Testis (tissue), 3 donors: ENCODE measurements around the gene NTN4. TPM values are rescaled to one million over a fixed set of nuclear protein-coding genes. Genes with fewer than 3 reads are reported as not detected.

Experiments
- DNase-seq: peaks from one replicate; pipeline ENCODE4 v3.0.0-alpha.2; 2019
- H3K27ac ChIP-seq, 2 donors: fragments of 200-600 bp; sonication (generic); one replicate each; pipeline ENCODE4 v1.5.1; 2019
- H3K27me3 ChIP-seq: fragments of 200-600 bp; sonication (generic); one replicate; pipeline ENCODE4 v1.5.1; 2019
- H3K36me3 ChIP-seq: fragments of 200-600 bp; sonication (generic); one replicate; pipeline ENCODE4 v1.5.1; 2017; ENCODE audit warnings: low read depth; ENCODE audit errors: missing control alignments
- H3K4me1 ChIP-seq: fragments of 200-600 bp; sonication (generic); one replicate; pipeline ENCODE4 v1.5.1; 2019
- H3K4me3 ChIP-seq, 2 donors: fragments of 200-600 bp; sonication (generic); one replicate each; pipeline ENCODE4 v1.5.1; 2017 to 2019
- H3K9me3 ChIP-seq: fragments of 200-600 bp; sonication (generic); one replicate; pipeline ENCODE4 v1.5.1; 2017
- POLR2A ChIP-seq: fragments of 450-650 bp; IDR thresholded peaks from one replicate; pipeline ENCODE4 v1.6.1; 2017; ENCODE audit warnings: antibody characterized with exemption, mild to moderate bottlenecking, moderate library complexity
- WGBS, 2 donors: methylation state at CpG; one replicate each; pipeline ENCODE4 v1.1.5; 2018; 5-methylcytosine and 5-hydroxymethylcytosine counted together
- intact Hi-C: fragments of 100-400 bp; cut with DNase I; formaldehyde crosslinking; loops from one replicate; pipeline ENCODE4 v1.15.1; 2023; ENCODE audit warnings: low total_unique reads
- polyA plus RNA-seq: library from polyadenylated mRNA; stranded (reverse); fragments of 350-450 nt; fragmentation: Illumina TruSeq; extraction: RNeasy Lipid Tissue Mini Kit (QIAGEN cat#74804); gene quantifications from one replicate; pipeline ENCODE4 v1.2.3, GENCODE V29; 2014; ENCODE audit warnings: low read depth, low replicate concordance; ENCODE audit not compliant: insufficient read depth
- total RNA-seq, 2 donors: library from RNA; depleted of rRNA; stranded (reverse); fragments of >200 nt; gene quantifications; one replicate each; pipeline ENCODE4 v1.2.3, GENCODE V29; 2016
- TF ChIP-seq, protein P1 (sequence below), 3 experiments: fragments of 450-650 bp in 2 of 3; fragments of 200-600 bp in 1 of 3; sonication (generic) in 1 of 3; IDR thresholded peaks; one replicate each; pipeline ENCODE4 v1.5.1; 2016 to 2019; ENCODE audit warnings: antibody characterized with exemption in 3 of 3, mild to moderate bottlenecking in 2 of 3, moderate library complexity in 1 of 3

Gene NTN4
- total and polyA plus RNA-seq, 3 donors from 2014 or later = 15.9 to 84.9 (median 43.8) TPM

DNA sequence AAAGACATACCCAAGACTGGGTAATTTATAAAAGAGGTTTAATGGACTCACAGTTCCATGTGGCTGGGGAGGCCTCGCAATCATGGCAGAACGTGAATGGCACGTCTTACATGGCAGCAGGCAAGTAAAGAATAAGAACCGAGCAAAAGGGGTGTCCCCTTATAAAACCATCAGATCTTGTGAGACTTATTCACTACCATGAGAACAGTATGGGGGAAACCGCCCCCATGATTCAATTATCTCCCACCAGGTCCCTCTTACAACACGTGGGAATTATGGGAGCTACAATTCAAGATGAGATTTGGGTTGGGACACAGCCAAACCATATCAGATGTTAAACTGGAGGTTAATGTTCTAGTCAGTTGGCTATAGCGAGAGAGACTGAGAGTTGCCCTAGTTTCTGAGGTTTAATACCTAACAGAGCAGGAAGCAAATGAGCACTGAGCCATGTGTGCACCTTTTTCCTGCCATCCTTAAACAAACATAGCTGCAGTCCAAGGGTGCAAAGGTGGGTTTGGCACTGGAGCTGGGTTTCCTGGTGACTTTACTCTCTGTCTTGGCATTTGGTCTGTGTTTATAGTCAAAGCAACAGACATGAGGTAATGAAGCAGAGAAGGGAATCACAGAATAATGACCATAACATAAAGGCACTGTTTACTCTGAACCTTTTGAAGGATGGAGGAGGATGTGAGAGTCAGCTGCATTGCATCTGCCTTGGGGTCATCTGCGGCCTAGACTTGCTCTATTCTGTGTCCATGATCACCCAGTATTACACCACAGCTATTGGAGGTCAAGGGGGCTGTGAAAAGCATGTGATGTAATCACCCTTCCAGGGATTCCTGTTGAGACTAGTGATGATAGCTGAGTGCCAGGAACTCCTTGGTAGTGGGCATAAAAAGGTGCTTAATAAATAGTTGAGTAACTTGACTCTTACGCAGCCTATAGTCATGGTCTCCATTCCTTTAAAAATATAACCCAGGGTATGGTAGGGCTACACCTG, 155.6 kb downstream of the NTN4 start:
- Histone ChIP-seq H3K9me3 (no peaks in the 10 kb centered on the region), H3K27ac (no peak overlapping the region), H3K27me3 (no peaks in the 10 kb centered on the region), H3K4me3 (no peak overlapping the region), H3K36me3 (no peaks in the 10 kb centered on the region), H3K4me1 (peaks cover 5% of the 10 kb centered on the region)
- 69 to 84% methylated on average over 9 of the region's 9 CpGs for WGBS, 2 donors
- no peak for DNase-seq
- TF ChIP-seq POLR2A = no peak
- TF ChIP-seq, protein P1, sequence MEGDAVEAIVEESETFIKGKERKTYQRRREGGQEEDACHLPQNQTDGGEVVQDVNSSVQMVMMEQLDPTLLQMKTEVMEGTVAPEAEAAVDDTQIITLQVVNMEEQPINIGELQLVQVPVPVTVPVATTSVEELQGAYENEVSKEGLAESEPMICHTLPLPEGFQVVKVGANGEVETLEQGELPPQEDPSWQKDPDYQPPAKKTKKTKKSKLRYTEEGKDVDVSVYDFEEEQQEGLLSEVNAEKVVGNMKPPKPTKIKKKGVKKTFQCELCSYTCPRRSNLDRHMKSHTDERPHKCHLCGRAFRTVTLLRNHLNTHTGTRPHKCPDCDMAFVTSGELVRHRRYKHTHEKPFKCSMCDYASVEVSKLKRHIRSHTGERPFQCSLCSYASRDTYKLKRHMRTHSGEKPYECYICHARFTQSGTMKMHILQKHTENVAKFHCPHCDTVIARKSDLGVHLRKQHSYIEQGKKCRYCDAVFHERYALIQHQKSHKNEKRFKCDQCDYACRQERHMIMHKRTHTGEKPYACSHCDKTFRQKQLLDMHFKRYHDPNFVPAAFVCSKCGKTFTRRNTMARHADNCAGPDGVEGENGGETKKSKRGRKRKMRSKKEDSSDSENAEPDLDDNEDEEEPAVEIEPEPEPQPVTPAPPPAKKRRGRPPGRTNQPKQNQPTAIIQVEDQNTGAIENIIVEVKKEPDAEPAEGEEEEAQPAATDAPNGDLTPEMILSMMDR (IDR thresholded peaks at IDR 0.05) = no peak
- intact Hi-C loops = no loop called here

DNA sequence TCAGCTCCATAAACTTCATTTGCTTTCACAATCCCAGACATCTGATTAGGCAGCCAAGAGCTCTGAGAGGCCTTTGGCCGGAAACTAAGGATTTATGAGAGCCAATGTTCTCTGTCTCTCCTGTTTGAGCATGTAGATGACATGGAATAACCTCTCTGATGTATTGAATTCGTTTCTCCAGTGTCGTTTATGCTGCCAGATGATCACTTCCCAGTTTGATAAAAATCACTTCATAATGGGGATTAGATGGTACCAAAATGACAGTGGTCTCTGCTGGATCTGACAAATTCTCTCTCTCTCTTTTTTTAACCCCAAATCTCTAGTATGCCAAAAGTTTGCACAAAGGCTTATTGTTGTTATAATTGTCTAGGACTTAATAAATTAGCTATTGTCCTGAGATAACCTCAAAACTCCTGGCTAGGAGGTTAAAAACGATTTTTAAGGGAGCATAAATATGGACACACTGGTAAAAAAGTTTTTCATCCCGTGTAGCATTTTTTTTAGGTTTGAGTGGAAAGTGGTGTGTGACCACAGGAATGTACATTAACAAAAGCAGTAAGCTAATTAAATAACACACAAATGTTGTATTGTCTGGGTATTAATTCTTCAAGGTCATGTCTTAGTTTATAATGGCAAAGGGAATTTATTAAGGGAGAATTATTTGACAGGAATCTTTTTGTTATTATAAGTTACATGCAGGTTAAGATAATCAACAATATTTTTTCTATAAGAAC, 156.7 kb downstream of the NTN4 start:
- no peak for DNase-seq
- no peaks in the 10 kb centered on the region for H3K27me3 ChIP-seq
- TF ChIP-seq, protein P1 (IDR thresholded peaks at IDR 0.05) = no peak
- no peak for TF ChIP-seq POLR2A
- no peak overlapping the region for H3K27ac ChIP-seq
- no peaks in the 10 kb centered on the region for H3K36me3 ChIP-seq
- H3K9me3 ChIP-seq = no peaks in the 10 kb centered on the region
- WGBS, 2 donors = 39 to 45% methylated on average over 5 of the region's 5 CpGs
- H3K4me3 ChIP-seq = no peak overlapping the region
- intact Hi-C loops = no loop called here
- H3K4me1 ChIP-seq = peaks cover 10% of the 10 kb centered on the region

DNA sequence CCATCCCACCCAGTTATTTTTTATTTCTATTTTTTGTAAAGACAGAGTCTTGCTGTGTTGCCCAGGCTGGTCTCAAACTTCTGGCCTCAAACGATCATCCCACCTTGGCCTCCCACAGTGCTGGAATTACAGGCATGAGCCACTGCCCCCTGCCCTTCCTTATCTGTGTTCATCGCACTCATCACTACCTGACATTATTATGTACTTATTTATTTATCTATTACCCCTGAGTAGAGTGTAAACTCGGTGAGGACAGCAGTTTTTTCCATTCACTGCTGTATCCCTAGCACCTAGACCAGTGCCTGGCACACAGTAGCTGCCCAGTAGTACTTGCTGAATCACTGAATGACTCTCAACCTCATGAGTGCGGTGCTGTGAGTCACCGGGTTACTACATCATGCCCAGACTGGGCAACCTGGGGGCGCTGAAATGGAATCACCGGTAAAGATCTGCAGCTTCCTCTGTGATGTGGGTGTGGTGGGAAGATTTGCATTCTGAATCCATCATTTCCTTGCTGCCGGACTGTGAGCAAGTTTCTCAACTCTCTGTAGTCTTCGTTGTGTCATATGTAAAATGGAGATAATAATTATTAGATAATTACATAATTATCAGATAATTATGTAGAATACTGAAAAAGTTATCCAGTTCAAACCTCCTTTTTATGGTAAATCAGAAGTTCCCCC, 157.4 kb downstream of the NTN4 start:
- no peaks in the 10 kb centered on the region for H3K36me3 ChIP-seq
- intact Hi-C loops = no loop called here
- 85 to 87% methylated on average over 9 of the region's 9 CpGs for WGBS, 2 donors
- peaks cover 10% of the 10 kb centered on the region for H3K4me1 ChIP-seq
- no peak overlapping the region for H3K4me3 ChIP-seq
- no peak overlapping the region for H3K27ac ChIP-seq
- TF ChIP-seq, protein P1 (IDR thresholded peaks at IDR 0.05) = no peak
- TF ChIP-seq POLR2A = no peak
- DNase-seq = no peak
- no peaks in the 10 kb centered on the region for H3K27me3 ChIP-seq
- H3K9me3 ChIP-seq = no peaks in the 10 kb centered on the region

DNA sequence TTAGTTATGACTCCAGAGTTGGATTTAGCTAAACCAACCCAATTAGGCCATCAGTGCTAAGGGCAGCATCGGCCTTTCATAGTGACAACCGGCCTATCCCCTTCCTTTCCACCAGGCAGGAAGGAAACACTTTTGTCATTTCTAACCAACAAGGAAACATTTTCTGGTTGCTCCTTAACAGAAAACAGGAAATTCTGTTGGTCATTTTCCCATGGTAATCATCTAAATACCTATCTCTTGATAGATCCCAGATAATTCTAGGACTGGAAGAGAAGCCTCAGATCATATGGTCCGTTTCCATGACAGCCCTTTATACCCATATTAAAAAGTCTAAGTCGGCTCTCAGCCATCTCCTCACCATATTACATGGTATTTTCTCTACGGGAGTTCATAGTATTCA, 160.1 kb downstream of the NTN4 start:
- Histone ChIP-seq H3K9me3 (no peaks in the 10 kb centered on the region), H3K27me3 (no peaks in the 10 kb centered on the region), H3K36me3 (no peaks in the 10 kb centered on the region), H3K4me3 (no peak overlapping the region), H3K27ac (no peak overlapping the region), H3K4me1 (peaks cover 21% of the 10 kb centered on the region)
- intact Hi-C loops = no loop called here
- WGBS, 2 donors = 88 to 92% methylated on average over 5 of the region's 5 CpGs
- DNase-seq = no peak
- no peak for TF ChIP-seq POLR2A
- TF ChIP-seq, protein P1 (IDR thresholded peaks at IDR 0.05) = no peak
